HG03039 (cell line): ENCODE data around the gene SLC39A13.

ENCODE experiments used
- ATAC-seq: cut with Tn5 transposase; IDR thresholded peaks from one replicate; pipeline ENCODE4 v1.9.1; 2021; ENCODE audit warnings: mild to moderate bottlenecking, moderate library complexity; ENCODE audit not compliant: unreplicated experiment

SLC39A13 gene

GRCh38 chr11:47399860-47400767 is 8.3 kb upstream of the SLC39A13 start:
- peak; percentile 42 for ATAC-seq

GRCh38 chr11:47400768-47401279 is 7.6 kb upstream of the SLC39A13 start:
- peak; percentile 46 for ATAC-seq

- ATAC-seq: no peak
Measured at GRCh38 chr11:47403135-47403534, 5.3 kb upstream of the SLC39A13 start.

- no peak for ATAC-seq
Measured at GRCh38 chr11:47403571-47403970, 4.8 kb upstream of the SLC39A13 start.

- no peak for ATAC-seq
Measured at GRCh38 chr11:47406896-47407745, 1.3 kb upstream of the SLC39A13 start.

GRCh38 chr11:47408598-47409439 is 429 bp downstream of the SLC39A13 start:
- no peak for ATAC-seq

- no peak for ATAC-seq
Measured at GRCh38 chr11:47409440-47410369, 1.3 kb downstream of the SLC39A13 start.

GRCh38 chr11:47410370-47411264 is 2.2 kb downstream of the SLC39A13 start:
- no peak for ATAC-seq

GRCh38 chr11:47411884-47412746 is 3.7 kb downstream of the SLC39A13 start:
- no peak for ATAC-seq

GRCh38 chr11:47413351-47413750 is 5.0 kb downstream of the SLC39A13 start:
- ATAC-seq: no peak

GRCh38 chr11:47413908-47414684 is 5.7 kb downstream of the SLC39A13 start:
- ATAC-seq: no peak

- ATAC-seq: no peak
Measured at GRCh38 chr11:47414685-47415070, 6.3 kb downstream of the SLC39A13 start.

GRCh38 chr11:47415091-47415854 is 6.9 kb downstream of the SLC39A13 start:
- ATAC-seq: no peak

- no peak for ATAC-seq
Measured at GRCh38 chr11:47415949-47416472, 7.6 kb downstream of the SLC39A13 start.

- no peak for ATAC-seq
Measured at GRCh38 chr11:47417712-47418111, 9.3 kb downstream of the SLC39A13 start.
